GM12865 (cell line): ENCODE measurements around the gene PDGFRA.
"Not testable (repeated sequence)": the region's sequence is repeated elsewhere in the genome, so short reads cannot be mapped to it uniquely, and the experiment has no call there.

Source experiments
- DNase-seq: peaks from one replicate; pipeline ENCODE4 v3.0.0; 2010; ENCODE audit warnings: low read depth
- H3K4me3 ChIP-seq: 2 replicates; pipeline ENCODE4 v1.5.1; 2011; ENCODE audit warnings: mild to moderate bottlenecking, low read depth, low read length, control low read depth
- TF ChIP-seq, protein P1 (sequence below): IDR thresholded peaks from 2 replicates; pipeline ENCODE4 v1.5.1; 2011; ENCODE audit warnings: low read length, control low read depth, low read depth, inconsistent platforms; ENCODE audit not compliant: insufficient read depth; ENCODE audit errors: missing control alignments

The PDGFRA gene

GRCh38 chr4:54330896-54331295, 101.8 kb downstream of the PDGFRA start:
- TF ChIP-seq, protein P1, sequence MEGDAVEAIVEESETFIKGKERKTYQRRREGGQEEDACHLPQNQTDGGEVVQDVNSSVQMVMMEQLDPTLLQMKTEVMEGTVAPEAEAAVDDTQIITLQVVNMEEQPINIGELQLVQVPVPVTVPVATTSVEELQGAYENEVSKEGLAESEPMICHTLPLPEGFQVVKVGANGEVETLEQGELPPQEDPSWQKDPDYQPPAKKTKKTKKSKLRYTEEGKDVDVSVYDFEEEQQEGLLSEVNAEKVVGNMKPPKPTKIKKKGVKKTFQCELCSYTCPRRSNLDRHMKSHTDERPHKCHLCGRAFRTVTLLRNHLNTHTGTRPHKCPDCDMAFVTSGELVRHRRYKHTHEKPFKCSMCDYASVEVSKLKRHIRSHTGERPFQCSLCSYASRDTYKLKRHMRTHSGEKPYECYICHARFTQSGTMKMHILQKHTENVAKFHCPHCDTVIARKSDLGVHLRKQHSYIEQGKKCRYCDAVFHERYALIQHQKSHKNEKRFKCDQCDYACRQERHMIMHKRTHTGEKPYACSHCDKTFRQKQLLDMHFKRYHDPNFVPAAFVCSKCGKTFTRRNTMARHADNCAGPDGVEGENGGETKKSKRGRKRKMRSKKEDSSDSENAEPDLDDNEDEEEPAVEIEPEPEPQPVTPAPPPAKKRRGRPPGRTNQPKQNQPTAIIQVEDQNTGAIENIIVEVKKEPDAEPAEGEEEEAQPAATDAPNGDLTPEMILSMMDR = no peak
- no peak for DNase-seq

DNA sequence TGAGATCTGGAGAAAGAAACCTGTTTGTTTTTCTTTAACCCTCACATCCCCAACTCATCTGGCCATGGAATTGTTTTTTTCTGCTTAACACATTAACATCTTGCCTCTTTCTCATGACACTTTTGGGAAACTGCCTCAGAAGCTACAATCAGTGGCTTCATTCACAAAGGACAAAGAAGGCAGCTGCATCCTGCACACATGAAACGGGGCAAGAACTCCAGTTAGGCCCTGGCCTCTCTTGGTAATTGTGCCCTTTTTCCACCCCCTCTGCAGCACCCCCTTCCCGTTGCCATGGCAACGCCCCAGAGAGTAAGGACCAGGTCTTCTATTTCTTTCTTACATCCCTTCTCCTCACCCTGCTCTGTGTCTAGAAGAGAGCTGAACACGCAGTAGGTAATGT, 103.4 kb downstream of the PDGFRA start:
- DNase-seq = no peak
- no peak overlapping the region for H3K4me3 ChIP-seq
- TF ChIP-seq, protein P1 = no peak

More at GRCh38 chr4:54330896-54331295, 101.8 kb downstream of the PDGFRA start:
- no peak overlapping the region for H3K4me3 ChIP-seq

- DNase-seq = no peak
- TF ChIP-seq, protein P1 = no peak
- H3K4me3 ChIP-seq = no peak overlapping the region
Observed at GRCh38 chr4:54333657-54334056, 104.6 kb downstream of the PDGFRA start.

- not testable (repeated sequence) for DNase-seq, H3K4me3 ChIP-seq
Observed at GRCh38 chr4:54334769-54335168, 105.7 kb downstream of the PDGFRA start.

DNA sequence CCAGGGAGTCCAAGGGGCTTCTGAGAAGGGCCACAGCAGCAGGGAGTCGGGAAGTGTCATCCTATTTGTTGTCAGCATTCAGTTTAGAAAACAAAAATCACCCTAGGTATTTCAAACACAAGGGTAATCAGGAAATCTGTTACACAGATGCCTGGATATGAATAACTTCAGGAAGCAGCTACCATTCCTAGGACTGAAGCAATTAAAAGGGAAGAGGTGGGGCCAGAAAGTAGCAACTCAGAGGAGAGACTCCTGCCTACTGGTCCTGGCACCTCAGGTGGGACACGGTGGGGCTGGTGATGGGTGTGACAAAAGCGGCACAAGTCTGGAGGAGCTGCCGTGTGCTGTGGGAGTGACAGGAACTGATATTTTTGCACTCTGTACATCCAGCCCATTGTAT, 107.9 kb downstream of the PDGFRA start:
- TF ChIP-seq, protein P1 = no peak
- DNase-seq = no peak
- H3K4me3 ChIP-seq = no peak overlapping the region

DNA sequence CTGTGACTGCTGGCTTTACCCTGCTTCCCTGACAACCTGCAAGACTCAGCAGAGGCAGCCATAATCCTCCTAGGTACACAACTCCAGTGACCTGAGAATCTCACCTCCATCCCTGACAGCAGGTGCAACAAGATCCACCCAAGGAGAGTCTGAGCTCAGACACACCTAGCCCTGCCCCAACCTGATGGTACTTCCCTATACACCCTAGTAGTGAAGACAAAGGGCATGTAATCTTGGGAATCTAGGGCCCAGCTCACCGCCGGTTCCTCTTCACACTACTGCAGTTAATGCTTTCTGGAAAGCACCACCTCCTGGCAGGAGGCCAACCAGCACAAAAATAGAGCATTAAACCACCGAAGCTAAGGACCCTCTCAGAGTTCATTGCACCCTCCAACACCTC, 113.0 kb downstream of the PDGFRA start:
- H3K4me3 ChIP-seq, DNase-seq: not testable (repeated sequence)
